Measurements from ENCODE around the gene ACACB.

The ACACB gene

DNA sequence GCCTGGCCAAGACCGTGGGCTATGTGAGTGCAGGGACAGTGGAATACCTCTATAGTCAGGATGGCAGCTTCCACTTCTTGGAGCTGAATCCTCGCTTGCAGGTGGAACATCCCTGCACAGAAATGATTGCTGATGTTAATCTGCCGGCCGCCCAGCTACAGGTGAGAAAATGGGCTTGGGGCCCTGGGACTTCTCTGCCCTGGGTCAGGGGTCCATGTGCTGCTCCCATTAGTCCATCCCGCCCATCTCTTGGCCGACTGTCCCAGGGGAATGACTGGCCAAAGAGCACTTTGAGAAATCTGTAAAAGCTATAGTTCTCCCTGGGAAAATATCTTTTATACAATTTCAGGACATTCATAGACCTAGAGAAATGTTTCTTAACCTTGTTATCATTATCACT lies 63.5 kb downstream of the ACACB start:
- no peak for DNase-seq

DNA sequence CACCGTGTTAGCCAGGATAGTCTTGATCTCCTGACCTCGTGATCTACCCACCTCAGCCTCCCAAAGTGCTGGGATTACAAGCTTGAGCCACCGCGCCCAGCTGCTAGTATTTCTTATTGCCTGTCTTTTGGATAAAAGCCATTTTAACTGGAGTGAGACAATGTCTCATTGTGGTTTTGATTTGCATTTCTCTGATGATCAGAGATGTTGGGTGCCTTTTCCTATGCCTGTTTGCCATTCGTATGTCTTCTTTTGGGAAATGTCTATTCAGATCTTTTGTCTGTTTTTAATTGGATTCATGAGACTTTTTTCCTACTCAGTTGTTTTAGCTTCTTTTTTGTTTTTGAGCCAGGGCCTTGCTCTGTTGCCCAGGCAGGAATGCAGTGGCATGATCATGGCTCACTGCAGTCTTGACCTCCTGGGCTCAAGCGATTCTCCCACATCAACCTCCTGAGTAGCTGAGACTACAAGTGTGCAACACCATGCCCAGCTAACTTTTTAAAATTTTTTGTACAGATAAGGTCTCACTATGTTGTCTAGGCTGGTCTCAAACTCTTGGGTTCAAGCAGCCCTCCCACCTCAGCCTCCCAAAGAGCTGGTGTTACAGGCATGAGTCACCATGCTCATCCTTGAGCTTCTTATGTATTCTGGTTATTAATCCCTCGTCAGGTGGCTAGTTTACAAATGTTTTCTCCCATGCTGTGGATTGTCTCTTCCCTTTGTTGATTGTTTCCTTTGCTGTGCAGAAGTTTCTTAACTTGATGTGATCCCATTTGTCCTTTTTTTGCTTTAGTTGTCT lies 65.9 kb downstream of the ACACB start:
- no peak for DNase-seq

DNA sequence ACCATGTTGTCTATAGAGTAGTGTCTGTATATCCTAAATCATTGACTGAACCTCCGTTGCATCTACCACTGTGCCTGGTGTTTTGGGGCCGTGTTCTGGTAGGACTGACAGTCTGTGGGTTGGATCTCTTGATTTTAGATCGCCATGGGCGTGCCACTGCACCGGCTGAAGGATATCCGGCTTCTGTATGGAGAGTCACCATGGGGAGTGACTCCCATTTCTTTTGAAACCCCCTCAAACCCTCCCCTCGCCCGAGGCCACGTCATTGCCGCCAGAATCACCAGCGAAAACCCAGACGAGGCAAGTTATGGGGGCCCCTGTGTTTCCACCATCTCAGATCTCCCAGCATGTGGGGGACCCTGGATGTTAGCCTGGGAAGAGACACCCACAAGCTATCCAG lies 69.1 kb downstream of the ACACB start:
- DNase-seq = no peak

DNA sequence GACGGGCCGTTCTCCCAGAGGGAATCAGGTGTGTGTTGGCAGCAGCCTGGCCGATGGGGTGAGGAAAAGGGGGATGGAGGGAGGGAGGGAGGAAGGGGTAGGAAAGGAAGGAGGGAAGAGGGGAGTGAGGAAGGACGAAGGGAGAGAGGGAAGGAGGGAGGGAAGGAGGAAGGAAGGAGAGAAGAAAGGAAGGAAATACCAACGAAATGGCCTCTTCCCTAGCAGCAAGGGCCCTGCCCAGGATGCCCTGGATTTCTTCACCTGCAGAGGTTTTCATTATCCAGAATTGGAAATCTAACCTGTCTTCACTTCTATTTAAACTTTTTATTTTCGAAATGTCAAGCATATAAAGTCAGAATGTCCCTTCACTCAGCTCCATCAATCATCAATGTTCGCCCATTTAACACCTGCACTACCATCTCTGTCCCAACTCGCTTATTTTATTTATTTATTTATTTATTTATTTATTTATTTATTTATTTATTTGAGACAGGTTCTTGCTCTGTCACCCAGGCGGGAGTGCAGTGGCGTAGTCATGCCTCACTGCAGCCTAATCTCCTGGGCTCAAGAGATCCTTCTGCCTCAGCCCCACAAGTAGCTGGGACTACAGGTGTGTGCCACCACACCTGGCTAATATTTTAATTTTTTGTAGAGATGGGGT lies 70.7 kb downstream of the ACACB start:
- DNase-seq = no peak

DNA sequence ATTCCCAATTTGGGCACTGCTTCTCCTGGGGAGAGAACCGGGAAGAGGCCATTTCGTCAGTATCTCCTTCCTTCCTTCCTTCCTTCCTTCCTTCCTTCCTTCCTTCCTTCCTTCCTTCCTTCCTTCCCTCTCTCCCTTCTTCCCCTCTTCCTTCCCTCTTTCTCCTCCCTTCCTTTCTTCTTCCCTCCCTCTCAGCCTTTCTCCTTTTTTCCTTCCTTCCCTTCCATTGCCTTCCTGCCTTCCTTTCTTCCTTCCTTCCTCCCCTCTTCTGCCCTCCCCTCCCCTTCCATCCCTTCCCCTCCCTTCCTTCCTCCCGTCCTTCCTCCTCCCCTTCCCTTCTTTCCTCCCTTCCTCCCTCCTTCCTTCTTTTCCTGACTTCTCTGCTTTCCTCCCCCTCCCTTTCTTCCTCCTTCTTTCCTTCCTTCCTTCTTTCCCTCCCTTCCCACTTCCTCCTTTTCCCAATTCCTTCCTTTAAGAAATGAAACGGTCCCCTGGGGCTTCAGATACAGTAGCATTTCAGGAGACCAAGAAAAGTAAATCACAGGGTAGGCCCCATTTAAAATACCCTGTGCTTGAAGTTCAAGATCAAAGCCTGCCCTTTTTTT lies 71.8 kb downstream of the ACACB start:
- DNase-seq = no peak

DNA sequence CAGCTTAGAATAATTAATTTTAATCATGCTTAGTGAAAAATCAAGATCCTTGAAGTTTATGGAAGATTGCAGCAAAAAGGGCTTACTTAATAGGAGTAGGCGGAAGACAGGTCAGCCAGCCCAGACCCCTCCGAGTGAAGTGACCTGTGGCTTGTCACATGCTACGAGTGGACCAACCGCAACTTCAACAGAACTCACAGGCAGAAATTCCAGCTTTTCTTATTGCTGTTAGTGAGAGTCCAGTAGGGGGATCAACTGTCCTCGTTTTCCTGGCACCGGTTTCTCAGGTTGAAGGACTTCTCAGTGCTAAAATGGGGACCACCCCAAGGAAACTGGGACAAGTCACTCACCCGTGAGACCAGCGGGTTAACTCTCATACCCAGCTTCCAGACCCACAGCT lies 72.9 kb downstream of the ACACB start:
- no peak for DNase-seq

DNA sequence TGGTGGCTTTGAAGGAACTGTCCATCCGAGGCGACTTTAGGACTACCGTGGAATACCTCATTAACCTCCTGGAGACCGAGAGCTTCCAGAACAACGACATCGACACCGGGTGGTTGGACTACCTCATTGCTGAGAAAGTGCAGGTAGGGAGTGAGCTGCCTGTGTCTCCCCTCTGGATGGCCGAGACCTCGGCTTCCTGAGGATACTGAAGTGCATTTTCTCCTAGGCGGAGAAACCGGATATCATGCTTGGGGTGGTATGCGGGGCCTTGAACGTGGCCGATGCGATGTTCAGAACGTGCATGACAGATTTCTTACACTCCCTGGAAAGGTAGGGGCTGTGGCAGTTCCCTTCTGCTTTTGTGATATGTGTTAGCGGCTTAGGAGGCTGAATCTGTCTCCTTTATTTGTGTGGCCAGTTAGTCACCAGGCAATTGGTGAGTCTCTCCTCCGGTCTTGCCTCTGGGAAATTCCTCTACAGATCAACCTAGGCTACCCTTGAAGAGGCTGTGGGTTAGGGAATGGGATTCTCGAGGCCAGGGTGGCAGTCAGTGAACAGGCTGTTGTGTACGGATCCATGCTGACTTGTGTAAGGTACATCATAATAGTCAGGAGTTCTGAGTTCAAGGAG lies 75.3 kb downstream of the ACACB start:
- no peak for DNase-seq

DNA sequence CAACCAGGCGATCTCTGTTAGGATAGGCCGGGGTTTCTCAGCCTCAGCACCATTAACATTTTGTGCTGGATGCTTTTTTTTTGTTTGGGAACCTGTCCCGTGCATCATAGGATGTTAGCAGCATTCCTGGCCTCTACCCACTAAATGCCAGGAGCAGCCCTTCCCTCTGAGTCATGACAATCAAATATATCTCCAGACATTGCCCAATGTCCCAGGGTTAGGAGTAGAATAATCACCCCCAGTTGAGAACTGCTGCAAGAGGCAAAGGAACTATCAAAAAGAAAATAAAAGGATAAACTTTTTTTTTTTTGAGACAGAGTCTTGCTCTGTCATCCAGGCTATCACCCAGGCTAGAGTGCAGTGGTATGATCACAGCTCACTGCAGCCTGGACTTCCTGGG lies 76.0 kb downstream of the ACACB start:
- no peak for DNase-seq

DNA sequence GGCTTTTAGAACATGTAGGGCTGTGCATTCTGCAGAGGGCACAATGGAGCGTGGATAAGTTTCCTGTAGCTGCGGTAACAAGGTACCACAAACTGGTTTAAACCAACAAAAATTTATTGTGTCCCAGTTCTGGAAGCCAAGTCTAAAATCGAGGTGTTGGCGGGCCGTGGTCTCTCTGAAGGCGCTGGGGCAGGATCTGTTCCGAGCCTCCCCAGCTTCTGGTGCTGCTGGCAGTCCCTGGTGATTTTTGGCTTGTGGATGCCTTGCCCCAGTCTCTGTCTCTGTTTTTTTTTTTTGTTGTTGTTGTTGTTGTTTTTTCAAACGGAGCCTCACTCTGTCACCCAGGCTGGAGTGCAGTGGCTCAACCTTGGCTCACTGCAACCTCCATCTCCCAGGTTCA lies 77.5 kb downstream of the ACACB start:
- no peak for DNase-seq

DNA sequence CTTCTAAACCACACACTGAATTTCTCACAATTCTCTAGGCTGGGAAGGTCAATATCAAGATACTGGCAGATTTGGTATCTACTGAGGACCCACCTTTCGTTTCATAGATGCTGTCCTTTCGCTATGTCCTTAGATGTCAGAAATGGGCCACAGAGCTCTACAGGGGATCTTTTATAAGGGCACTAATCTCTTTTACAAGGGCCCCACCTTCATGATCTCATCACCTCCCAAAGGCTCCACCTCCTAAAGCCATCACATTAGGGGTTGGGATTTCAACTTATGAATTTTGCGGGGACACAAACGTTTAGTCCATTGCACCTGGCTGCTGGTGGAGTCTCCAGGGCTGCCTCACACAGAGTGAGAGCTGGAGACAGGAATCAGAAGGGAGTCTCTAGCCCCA lies 79.9 kb downstream of the ACACB start:
- no peak for DNase-seq

DNA sequence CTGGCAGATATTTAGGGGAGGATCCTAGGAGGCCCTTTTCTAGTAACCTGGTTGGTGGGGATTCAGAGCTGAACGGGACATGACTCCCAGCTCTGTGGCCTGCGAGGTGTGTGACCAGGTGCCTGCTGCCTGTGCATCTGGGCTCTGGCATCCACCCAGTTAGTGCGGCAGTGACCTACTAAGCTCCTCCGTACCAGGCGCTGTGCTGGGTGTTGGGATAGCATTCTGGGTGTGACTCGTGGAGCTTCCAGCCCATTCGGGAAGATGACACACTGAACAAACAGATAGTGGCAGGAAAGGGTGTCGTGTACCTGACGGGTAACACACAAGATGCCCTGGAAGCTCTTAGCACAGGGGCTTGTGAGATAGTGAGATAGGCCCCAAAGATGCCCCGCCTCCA lies 80.9 kb downstream of the ACACB start:
- DNase-seq = no peak

DNA sequence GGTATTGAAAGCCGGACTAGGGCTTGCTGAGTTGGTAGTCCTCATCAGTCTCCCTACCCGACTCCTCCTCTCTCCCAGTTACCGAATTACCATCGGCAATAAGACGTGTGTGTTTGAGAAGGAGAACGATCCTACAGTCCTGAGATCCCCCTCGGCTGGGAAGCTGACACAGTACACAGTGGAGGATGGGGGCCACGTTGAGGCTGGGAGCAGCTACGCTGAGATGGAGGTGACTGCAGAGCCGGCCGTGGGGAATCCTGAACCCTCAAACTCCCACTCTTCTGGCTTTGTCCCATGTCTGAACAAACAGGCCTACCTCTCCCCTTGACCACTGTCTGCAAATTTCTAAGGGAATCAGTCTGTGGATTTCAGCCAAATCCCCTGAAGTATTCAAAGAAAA lies 82.9 kb downstream of the ACACB start:
- no peak for DNase-seq

DNA sequence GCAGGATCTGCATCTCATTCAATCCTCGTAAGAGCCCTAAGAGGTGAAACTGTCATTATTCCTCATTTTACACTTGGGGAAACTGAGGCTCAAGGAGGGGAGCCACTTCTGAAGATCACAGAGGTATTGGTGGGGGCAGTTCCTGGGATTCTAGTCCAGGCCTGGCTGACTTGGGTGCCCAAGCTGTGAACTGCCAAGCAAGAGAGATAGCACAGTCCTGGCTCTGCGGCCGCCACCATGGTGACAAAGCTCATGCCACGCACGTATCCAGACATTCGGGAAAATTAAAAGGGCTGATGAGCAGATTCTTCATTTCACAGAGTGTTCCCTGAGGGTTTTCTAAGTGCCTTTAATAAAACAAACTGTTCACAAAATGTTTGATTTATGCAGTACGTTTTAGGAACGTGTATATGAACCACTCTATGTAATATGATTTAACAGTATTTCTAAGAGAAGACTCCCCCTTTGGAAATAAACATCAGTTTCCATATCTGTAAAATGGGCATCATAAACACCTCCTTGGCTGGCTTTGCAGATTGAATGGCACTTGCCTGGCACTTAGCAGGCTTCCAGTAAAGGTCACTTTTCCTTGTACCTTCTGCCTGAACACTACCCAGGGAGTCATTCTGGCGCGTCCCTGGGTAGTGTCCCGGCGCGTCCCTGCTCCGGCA lies 84.6 kb downstream of the ACACB start:
- no peak for DNase-seq

DNA sequence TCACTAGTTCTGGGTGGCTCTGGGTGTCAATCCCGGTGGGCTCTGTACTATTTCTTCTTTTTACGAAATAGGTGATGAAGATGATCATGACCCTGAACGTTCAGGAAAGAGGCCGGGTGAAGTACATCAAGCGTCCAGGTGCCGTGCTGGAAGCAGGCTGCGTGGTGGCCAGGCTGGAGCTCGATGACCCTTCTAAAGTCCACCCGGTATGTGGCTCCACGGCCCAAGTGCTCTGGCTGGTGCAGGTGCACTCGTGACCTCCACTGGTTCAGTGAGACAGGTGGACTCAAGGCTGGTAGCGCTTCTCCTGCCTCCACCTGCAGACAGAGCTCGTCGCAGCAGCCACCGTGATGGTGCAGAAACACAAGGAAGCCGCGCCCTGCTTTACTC lies 85.1 kb downstream of the ACACB start:
- DNase-seq = no peak

DNA sequence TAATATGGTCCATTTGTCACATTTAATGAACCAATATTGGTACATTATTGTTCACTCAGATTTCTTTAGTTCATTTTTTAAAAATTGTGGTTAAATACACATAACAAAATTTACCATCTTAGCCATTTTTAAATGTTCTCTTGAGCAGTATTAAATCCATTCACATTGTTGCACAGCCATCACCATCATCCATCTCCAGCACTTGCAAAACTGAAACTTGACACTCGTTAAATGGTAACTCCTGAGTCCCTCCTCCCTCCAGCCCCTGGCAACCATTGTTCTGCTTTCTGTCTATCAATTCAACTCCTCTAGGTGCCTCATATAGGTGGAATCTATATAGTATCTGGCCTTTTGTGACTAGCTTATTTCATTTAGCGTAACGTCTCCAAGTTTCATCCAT lies 86.4 kb downstream of the ACACB start:
- no peak for DNase-seq

DNA sequence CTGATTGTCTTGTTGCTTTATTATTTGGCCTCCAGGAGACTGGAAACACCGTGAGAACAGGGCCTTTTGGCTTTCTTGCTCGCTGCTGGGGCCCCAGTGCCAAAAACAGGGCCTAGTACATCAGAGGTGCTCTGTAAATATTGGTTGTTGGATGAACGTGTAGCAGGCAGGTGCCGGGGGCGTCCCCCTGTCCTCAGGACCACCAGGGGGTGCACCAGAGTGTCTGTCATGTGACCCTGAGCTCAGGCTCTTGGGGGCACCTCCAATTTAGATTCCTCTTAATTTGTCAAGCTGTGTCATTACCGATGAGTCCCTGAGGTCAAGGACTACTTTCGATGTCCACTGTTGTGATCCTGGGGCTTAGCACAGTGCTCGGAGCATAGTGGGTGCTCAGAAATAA lies 87.1 kb downstream of the ACACB start:
- DNase-seq = no peak

DNA sequence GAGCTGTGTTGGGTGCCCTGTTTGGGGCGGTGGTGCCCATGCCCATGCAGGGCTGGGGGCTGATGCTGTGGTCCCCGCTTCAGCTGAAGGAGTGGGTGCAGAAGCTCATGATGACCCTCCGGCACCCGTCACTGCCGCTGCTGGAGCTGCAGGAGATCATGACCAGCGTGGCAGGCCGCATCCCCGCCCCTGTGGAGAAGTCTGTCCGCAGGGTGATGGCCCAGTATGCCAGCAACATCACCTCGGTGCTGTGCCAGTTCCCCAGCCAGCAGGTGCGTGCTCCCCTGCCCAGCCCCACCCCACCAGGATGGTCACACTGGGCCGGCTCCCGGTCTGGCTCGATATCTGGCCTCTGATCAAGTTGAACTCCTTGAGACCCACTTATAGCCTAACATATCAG lies 92.7 kb downstream of the ACACB start:
- no peak for DNase-seq

DNA sequence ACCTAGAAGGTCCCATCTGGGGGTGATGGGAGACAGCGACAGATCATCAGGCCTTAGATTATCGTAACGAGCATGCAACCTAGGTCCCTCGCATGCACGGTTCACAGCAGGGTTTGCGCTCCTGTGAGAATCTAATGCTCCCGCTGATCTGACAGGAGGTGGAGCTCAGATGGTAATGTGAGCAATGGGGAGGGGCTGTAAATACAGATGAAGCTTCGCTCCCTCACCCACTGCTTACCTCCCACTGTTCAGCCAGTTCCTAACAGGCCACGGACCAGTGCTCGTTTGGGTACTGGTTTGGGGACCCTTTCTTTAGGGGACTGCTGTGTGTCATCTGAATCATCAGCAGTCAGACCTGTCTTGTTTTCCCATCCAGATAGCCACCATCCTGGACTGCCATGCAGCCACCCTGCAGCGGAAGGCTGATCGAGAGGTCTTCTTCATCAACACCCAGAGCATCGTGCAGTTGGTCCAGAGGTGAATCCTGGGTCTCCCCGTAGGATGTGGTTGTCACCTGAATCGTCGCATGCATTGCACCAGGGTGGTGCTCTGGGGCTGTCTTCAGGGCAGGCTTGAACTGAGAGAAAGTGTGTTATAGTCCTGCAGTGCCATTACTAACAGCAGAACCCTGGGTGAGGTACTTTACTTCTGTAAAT lies 96.2 kb downstream of the ACACB start:
- DNase-seq = no peak

DNA sequence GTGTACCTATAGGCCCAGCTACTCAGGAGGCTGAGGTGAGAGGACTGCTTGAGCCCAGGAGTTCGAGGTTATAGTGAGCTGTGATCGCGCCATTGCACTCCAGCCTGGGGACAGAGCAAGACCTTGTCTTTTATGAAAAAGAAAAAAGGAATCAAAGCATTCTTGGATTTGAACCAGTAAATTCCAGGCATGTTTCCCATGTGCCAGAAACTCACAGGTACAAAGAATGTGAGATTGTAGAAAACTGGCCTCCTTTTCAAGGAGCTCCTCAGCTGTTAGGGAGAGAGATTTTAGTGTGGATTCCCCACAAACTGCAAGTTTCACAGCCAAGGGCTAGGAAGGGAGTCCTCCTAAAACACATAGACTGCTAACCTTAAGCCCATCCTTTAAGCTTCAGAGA lies 97.7 kb downstream of the ACACB start:
- no peak for DNase-seq

DNA sequence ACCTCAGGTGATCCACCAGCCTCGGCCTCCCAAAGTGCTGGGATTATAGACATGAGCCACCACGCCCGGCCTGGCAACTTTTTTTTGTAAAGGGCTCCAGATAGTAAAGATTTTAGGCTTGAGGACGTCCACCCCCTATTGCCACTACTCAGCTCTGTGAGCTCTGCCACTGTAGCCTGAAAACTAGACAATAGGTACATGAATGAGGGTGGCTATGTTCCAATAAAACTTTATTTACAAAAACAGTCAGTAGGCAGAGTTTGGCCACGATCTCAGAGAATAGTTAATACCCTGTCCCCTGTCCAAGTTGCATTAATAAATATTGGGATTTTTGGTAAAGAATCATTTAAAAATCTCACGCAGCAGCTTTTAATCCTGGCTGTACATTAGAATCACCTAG lies 102.6 kb downstream of the ACACB start:
- no peak for DNase-seq

DNA sequence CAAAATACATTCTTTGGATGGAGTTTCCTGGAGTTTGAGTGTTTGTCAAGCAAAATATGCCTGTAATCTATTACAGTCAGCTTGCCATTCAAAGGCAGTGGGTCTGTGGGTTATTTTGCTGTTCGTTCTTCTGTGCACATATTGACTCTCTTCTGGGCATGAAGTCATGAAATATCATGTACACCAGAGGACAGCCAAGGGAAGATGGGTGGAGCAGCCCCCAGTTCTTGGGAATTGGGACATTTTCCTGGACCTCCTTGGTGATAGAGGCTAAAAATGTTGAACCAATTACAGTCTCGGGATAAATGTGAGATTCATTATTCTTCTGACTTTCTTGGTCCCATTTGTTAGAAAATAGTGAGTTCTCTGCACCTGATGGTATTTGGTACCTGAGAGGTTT lies 103.6 kb downstream of the ACACB start:
- no peak for DNase-seq

DNA sequence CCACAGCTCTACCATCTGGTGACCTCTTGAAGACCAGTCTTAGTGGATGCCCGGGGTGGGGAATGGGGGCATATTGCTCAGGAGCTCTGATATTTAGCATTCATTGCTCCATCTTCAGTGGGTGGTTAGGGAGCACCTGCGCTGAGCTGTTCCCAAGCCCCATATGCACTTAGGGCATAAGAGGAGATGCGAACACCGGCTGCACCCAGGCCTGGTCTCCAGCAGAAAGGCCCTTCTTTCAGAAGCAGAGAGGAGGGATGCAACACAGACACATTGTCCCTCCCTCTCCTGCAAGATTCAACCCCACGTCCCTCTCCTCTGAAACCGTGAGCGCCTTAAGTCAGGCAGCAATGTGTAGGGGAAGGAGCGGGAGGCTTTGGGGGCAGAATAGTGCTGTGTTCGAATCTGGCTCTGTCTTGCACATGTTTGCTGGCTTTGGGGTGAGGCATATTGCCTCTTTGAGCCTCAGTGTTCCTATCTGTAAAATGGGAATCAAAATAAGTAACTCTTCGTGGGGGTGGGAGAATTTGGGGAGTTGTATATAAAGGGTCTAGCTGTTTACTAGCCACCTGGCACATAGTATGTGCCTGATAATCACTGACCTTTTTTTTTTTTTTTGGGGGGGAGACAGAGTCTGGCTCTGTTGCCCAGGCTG lies 105.0 kb downstream of the ACACB start:
- no peak for DNase-seq
